Activated CD4-positive, alpha-beta T cell treated with anti-CD3 and anti-CD28 coated beads, Interleukin-2, amount 50 U/mL, for 16 hours (primary cell): ENCODE measurements around the gene YWHAG.
"Not testable (repeated sequence)": the region's sequence is repeated elsewhere in the genome, so short reads cannot be mapped to it uniquely, and the experiment has no call there.

Source experiments
- DNase-seq: peaks from one replicate; pipeline ENCODE4 v3.0.0-alpha.2; 2020

Gene YWHAG

GRCh38 chr7:76317782-76318487 lies 40.9 kb downstream of the YWHAG start:
- DNase-seq: peak; percentile 97

GRCh38 chr7:76316984-76317781 lies 41.6 kb downstream of the YWHAG start:
- no peak for DNase-seq

GRCh38 chr7:76315364-76315763 lies 43.4 kb downstream of the YWHAG start:
- no peak for DNase-seq

GRCh38 chr7:76314740-76315139 lies 44.1 kb downstream of the YWHAG start:
- not testable (repeated sequence) for DNase-seq

- peak; percentile 96 for DNase-seq
Measured at GRCh38 chr7:76314042-76314721, 44.6 kb downstream of the YWHAG start.

GRCh38 chr7:76311838-76312237 lies 47.0 kb downstream of the YWHAG start:
- DNase-seq: not testable (repeated sequence)

GRCh38 chr7:76310102-76310957 lies 48.5 kb downstream of the YWHAG start:
- no peak for DNase-seq

- DNase-seq: not testable (repeated sequence)
Measured at GRCh38 chr7:76309341-76310101, 49.3 kb downstream of the YWHAG start.

- DNase-seq: not testable (repeated sequence)
Measured at GRCh38 chr7:76308874-76309273, 49.9 kb downstream of the YWHAG start.

GRCh38 chr7:76304888-76305375 lies 53.9 kb downstream of the YWHAG start:
- no peak for DNase-seq

GRCh38 chr7:76303202-76304147 lies 55.3 kb downstream of the YWHAG start:
- peak; percentile 79 for DNase-seq

GRCh38 chr7:76302347-76303201 lies 56.2 kb downstream of the YWHAG start, which contains the start of gene HSPB1:
TSS of gene HSPB1 (plus strand) at chr7:76302673. CDS start at chr7:76302713, 40 bp downstream.
- DNase-seq: no peak

- DNase-seq: no peak
Measured at GRCh38 chr7:76301000-76301399, 57.8 kb downstream of the YWHAG start.

GRCh38 chr7:76300166-76300731 lies 58.5 kb downstream of the YWHAG start:
- DNase-seq: no peak

GRCh38 chr7:76296743-76297740 lies 61.7 kb downstream of the YWHAG start:
- no peak for DNase-seq

- no peak for DNase-seq
Measured at GRCh38 chr7:76294344-76295024, 64.3 kb downstream of the YWHAG start.

GRCh38 chr7:76293407-76293901 lies 65.3 kb downstream of the YWHAG start:
- DNase-seq: no peak
